ENCODE results near the gene CIRBP.

Gene CIRBP

GRCh38 chr19:1260749-1261537 is 8.2 kb upstream of the CIRBP start:
- no peak for TF ChIP-seq CTCF (IDR thresholded peaks at IDR 0.05; ENCODE audit: control insufficient read depth, insufficient read depth, low read depth, low read length, missing control alignments)
- DNase-seq (ENCODE audit: low read depth): peak; percentile 80
- H3K4me3 ChIP-seq (ENCODE audit: control insufficient read depth, low read depth, low read length): peak overlapping the region; percentile 81

- DNase-seq (ENCODE audit: low read depth): no peak
- H3K4me3 ChIP-seq (ENCODE audit: control insufficient read depth, low read depth, low read length): peak overlapping the region; percentile 81
- TF ChIP-seq CTCF (IDR thresholded peaks at IDR 0.05; ENCODE audit: control insufficient read depth, insufficient read depth, low read depth, low read length, missing control alignments): peak; percentile 24
Observed at GRCh38 chr19:1261538-1261797, 7.7 kb upstream of the CIRBP start.

- DNase-seq (ENCODE audit: low read depth): no peak
- TF ChIP-seq CTCF (IDR thresholded peaks at IDR 0.05; ENCODE audit: control insufficient read depth, insufficient read depth, low read depth, low read length, missing control alignments): no peak
- H3K4me3 ChIP-seq (ENCODE audit: control insufficient read depth, low read depth, low read length): peak overlapping the region; percentile 81
Observed at GRCh38 chr19:1261798-1262622, 7.1 kb upstream of the CIRBP start.

- no peak overlapping the region for H3K4me3 ChIP-seq (ENCODE audit: control insufficient read depth, low read depth, low read length)
- DNase-seq (ENCODE audit: low read depth): no peak
- TF ChIP-seq CTCF (IDR thresholded peaks at IDR 0.05; ENCODE audit: control insufficient read depth, insufficient read depth, low read depth, low read length, missing control alignments): no peak
Observed at GRCh38 chr19:1262623-1263123, 6.5 kb upstream of the CIRBP start.

DNA sequence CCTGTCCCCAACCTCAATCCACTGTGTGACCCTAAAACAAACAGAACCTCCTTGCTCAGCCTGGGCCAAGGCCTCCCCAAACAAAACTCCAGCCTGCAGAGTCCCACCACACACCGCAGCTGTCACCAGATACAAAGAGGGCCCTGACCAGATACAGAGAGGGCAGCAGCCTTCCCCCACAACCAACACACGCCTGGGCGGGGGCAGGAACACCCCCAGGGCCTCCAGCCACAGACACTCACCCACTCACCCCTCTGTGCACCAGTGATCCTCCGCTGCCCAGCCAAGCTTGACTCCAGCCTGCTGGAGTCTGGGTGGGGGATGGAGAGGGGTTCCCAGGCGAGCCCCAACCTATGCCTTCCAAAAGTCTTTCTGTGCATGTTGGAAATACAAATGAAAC is 5.9 kb upstream of the CIRBP start:
- TF ChIP-seq CTCF (IDR thresholded peaks at IDR 0.05; ENCODE audit: control insufficient read depth, insufficient read depth, low read depth, low read length, missing control alignments): no peak
- H3K4me3 ChIP-seq (ENCODE audit: control insufficient read depth, low read depth, low read length): no peak overlapping the region
- no peak for DNase-seq (ENCODE audit: low read depth)

DNA sequence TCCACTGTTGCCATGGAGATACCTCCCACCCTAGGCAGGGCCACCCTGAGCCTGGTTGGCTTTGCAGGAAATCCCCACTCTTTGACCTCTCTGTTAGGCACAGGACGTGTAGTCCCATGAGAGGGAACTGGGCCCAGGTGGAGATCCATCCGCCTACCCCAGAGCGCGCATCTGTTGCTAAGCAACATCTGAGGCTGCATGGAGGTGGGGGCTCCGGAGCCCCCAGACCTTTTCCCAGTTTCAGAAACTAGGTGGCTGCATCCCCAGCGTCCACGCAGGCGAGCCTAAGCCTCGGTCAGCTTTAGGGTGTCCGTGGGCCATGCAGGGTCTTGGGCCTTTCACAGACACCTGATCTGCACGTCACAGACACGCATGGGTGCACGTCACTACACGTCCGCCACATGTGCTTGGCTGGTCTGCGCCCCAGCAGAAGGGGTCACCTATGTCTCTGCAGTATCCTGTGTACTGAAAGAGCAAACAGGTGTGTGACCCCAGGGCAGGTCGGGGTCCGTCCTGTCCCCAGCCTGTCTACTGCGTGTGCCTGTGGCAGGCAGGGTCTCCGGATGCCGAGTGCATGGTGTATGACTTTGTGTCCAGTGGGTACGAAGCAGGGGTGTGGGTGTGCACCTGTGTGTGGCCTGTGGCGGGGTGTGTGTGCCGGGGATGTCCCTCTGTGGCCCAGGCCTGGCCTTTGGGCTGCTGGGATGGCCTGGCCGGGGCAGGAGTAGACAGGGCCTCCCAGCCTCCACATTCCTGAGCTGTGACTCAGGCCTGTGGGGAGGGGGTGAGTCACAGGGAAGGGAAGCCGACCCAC is 4.1 kb upstream of the CIRBP start:
- no peak overlapping the region for H3K4me3 ChIP-seq (ENCODE audit: control insufficient read depth, low read depth, low read length)
- DNase-seq (ENCODE audit: low read depth): no peak
- TF ChIP-seq CTCF (IDR thresholded peaks at IDR 0.05; ENCODE audit: control insufficient read depth, insufficient read depth, low read depth, low read length, missing control alignments): no peak
